HuH-7 (cell line): ENCODE results near the gene DNAH2.

Experiments
- DNase-seq: peaks from one replicate; pipeline ENCODE4 v3.0.0; 2011; ENCODE audit warnings: low spot score

DNAH2 gene

DNA sequence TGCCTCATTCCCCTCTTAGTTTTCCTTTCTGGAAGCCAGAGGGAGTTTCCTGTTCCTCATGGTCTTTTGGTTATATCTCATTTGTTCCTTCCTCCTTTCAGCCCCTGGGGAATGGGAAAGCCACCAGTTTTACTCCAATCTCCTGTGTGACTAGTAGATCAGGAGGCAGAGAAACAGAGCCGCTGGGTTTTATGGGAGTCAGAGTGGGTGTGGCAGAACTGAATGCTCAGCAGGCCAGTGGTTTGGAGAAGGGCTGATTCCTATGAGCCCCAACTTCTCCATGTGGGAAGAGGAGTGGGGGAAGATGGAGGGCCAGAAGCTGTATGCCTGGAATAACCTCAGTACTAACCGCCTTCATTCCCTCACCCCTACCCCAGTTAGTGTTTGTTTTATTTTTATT is 4.1 kb downstream of the DNAH2 start:
- no peak for DNase-seq

DNA sequence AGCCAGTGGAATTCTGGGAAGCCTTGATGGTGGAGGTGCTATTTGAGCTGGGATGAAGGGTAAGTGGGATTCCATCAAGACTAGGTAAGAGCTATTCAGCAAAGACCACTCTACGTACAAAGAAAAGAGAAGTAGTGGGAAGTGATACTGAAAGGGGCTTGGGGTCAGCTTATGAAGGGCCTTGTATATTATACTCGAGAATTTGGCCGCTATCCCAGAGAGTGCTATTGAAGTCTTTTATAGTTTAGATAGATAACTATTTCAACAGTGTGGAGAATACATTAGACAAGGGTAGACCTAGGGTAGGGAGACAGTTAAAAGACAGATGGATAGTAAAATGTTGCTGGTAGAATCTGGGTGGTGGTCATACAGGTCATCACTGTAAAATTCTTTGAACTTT is 10.3 kb downstream of the DNAH2 start:
- DNase-seq, result no peak

DNA sequence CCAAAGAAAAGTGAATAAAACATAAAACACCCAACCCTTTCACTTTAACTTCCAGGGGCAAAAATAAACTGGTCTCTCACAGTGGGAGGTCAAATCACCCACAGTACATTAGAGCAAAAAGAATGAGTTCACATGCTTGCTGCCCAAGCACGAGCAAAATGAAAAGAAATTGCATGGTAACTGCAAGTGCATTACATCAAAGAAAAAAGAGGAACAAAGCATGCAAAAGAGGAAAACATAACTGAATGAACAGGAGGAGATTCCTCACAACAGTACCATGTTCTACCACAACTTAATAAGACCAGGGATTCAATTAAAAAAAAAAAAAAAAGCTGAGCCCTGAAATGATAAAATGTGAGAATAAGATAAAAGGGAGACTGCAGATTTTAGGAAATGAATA is 12.3 kb downstream of the DNAH2 start:
- DNase-seq, result no peak

DNA sequence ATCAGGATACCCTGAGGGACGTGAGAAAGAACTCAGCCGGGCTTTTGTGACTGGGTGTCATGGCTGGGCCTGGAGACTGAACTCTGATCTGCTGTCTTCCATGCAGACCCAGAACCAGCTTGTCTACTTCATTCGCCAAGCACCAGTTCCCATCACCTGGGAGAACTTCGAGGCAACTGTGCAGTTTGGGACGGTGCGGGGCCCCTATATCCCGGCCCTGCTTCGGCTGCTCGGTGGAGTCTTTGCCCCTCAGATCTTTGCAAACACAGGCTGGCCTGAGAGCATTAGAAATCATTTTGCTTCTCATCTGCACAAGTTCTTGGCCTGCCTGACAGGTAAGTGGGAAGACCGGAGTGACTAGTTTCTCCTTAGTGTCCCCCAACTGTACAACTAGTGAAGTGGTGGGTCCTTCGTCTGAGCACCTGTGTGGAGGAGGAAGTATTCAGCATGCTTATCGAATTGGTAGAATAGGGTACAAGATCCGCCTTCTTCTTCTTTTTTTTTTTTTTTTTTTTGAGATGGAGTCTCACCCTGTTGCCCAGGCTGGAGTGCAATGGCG is 15.5 kb downstream of the DNAH2 start:
- DNase-seq, result no peak

DNA sequence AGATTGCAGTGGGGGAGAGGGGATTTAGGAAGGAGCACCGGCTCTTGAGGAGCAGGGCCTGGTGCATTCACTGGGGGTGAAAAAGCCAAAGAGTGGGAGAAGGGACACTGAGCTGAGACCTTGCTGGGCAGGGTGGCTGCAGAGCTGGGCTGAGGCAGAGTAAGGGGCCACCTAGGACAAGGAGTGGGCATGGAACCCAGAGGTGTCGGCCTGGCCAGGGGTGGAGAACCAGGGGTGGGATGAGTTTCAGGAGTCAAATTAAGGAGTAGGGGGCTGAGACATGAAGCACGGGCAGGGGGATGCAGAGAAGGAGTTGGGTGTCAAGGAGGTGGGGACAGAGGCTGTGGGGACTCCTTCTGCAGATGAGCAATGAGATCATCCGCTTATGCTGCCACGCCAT is 20.1 kb downstream of the DNAH2 start:
- no peak for DNase-seq

DNA sequence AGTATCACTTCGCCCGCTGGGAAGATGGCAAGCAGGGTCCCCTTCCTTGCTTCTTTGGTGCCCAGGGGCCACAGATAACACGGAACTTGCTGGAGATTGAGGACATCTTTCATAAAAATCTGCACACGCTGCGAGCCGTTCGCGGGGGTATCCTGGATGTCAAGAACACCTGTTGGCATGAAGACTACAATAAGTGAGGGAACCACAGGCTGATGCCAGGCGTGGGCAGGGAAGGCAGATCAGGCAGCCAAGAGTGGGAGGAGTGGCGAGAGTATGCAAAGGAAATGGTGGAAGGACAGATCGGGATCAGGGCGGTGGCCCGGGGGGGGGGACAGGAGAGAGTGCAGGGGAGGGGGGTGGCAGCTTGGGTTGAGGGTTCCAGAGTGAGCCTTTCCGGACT is 22.2 kb downstream of the DNAH2 start:
- no peak for DNase-seq

DNA sequence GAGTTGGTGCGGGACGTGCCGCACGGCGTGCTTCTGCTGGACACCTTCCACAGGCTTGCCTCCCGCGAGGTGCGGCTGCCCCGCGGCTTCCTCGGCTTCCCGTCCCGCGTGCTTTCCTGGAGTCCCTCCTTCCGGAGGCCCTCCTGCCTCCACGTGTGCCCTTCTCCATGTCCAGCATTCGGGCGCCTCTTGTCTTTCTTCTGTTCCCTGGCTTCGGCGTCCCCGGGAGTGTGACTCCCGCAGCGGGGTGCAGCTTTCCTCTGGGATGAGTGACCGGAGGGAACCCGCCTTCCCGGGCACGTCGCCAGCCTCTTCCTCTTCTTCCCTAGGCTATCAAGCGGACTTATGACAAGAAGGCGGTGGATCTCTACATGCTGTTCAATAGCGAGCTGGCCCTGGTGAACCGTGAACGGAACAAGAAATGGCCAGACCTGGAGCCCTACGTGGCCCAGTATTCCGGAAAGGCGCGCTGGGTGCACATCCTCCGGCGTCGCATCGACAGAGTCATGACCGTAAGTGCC is 23.0 kb downstream of the DNAH2 start:
- no peak for DNase-seq

DNA sequence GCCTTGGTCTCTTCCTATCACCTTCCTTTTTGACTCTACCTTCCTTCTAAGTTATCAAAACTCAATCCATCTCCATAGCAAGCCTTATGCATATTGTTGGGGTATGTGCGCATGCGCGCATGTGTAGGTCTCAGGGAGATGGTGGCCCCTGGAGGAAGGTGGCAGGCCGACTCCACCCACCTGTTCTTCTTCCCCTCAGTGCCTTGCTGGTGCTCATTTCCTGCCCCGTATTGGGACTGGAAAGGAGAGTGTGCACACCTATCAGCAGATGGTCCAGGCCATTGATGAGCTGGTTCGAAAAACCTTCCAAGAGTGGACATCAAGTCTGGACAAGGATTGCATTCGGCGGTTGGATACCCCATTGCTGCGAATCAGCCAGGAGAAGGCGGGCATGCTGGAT is 25.2 kb downstream of the DNAH2 start:
- no peak for DNase-seq

DNA sequence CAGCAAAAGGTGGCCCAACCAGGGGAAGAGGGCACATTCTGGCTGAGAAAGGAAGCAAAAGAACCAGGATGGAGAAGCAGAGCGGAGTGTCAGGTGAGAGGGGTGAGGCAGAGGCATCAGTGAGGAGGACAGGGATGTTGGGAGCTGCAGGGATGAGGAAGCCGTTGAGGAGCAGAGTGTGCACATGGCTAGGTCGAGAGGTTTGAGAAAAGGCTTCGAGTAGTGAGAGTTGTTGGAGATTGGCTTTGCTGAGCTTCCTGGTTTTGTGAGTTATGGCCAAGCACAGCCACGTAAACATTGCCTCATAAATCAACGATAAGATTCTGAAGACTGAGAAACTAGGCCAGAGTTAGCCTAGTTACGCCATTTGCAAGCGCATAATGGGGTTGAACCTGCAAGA is 26.9 kb downstream of the DNAH2 start:
- DNase-seq, result peak; percentile 25

DNA sequence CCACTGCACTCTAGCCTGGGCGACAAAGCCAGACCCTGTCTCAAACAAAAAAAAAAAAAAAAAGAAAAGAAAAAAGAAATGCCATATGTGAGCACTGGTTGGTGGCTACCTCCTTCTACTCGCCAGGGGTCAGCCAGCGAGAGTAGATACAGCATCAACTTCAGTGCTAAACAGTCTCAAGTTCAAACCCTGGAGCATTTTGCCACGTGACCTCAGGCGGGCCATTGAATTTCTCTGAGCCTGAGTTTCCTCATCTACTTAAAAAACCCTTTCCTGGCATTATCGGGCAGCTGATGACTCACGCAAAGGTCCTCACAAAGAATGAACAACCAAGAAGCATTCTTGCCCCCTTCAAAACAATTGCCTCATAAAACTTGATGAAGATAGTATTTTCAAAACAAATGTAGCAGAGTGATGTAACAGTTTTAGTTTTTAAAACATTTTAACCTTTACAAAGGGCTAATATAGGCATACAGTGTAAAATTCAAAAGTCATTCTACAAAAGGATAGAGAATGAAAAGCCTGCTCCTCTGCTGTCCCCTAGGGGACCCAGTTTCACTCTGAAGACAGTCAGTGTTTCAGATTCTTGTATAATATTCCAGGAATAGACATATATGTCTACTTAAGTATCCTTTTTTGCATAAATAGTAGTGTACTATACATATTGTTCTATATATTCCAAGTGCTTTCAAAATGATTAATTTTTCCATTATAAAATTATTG is 28.4 kb downstream of the DNAH2 start:
- DNase-seq, result peak; percentile 44

DNA sequence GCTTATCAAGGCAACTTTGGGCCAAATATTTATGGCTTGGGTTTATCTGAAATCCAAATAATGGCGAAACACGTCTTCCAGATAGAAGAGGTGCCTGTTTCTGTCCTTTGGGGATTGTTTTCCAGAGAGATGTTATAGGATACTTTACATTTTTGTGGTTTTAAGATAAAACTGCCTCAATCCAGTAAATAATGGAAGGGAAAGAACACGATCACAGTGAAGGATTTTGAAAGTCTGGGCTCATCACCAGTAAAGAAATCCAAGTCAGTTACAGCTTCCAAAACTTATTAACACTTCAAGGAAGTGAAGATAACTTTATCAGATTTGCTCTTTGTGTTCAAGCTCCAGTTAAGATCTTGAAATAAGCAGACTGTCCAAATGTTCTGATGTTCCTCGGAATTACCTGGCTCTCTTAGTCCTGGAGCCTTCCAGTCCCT is 30.1 kb downstream of the DNAH2 start:
- peak; percentile 20 for DNase-seq

DNA sequence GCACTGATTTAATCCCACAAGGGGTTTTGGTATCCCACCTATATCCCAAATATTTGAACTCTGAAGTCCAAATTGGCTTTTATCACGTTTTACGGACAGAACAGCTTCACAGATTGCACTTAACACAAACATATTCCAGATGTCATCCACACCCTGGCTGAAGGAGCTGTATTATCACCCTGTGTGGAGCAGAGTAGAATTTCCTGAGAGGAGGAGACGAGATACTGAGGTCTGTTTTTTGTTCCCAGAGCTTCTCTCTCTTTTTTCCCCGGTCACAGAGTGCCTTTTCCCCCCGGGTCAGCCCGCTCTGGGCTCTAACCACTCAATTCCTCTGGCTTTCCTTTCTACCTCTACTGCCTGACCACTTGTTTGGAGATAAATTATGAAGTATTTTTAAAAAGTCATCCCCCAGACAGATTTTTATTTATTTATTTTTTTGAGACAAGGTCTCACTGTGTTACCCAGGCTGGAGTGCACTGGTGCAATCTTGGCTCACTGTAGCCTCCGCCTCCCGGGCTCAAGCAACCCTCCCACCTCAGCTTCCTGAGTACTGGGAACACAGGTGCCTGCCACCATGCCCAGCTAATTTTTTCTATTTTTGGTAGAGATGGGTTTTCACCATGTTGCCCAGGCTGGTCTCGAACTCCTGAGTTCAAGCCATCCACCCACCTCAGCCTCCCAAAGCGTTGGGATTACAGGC is 30.7 kb downstream of the DNAH2 start:
- peak; percentile 18 for DNase-seq

DNA sequence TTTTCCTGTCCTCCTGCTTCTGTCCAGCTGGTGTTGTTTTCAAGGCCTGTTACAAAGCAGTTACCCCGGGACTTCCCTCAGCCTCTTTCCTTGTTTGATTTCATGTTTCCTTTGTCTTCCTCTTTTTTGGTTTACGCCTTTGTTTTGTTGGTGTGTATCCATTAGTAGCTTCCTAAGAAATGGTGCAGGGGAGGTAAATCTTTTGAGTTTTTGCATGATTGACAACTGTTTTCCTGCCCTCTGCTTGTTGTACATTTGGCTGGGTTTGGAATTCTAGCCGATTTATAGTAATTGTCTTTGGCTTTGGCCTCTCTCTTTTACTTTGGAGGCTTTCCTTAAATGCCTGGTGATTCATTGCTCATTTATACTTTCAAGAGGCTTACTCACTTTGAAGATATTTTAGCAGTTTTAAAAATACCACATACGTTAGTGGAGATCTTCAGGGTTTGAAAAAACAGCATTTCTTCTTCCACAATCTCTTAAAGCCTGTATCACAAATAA is 32.8 kb downstream of the DNAH2 start:
- DNase-seq, result no peak

DNA sequence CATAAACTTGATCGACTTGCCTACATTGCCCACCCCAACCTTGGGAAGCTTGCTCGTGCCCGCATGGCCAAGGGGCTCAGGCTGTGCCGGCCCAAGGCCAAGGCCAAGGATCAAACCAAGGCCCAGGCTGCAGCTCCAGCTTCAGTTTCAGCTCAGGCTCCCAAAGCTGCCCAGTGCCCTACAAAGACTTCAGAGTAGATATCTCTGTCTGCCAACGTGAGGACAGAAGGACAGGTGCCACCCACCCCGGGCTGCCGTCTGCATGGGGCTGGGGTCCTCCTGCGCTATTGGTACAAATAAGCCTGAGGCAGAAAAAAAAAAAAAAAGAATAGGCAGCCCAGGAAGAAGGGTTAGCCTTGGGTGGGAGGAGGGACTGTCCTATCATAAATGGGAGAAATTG is 37.1 kb downstream of the DNAH2 start:
- no peak for DNase-seq

DNA sequence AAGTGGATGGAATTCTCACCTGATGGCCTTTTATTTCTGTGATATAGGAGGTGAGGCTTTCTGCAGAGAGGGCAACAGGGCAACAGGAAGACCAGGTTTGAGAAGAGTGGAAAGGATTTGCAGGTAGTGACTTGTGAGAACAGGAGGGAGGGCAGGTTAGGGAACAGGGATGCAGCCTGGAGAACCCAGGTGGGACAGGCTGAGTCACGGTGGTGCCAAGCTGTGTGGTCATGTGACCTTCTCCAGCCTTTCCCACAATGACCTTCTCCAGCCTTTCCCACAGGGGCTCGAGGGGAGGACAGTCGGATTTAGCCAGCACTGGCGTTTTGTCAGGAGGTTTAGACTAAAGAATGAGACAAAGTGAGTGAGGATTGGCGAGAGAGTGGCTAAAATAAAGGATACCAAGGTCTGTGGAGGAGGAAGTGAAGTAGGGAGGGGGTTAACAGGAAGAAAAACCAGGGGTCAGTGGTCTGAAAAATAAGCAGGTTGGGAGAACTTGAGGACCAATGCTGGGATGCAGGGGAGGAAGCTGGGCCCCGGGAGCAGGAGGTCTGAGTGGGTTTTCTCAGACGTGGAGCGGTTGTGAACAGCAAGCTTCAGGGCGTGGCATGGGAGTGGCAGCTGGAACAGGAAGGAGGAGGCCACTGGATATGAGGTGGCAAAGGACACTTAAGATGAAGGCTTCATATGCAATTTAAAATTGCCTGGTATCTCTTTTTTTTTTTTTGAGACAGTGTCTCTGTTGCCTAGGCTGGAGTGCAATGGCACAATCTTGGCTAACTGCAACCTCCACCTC is 37.7 kb downstream of the DNAH2 start:
- no peak for DNase-seq

DNA sequence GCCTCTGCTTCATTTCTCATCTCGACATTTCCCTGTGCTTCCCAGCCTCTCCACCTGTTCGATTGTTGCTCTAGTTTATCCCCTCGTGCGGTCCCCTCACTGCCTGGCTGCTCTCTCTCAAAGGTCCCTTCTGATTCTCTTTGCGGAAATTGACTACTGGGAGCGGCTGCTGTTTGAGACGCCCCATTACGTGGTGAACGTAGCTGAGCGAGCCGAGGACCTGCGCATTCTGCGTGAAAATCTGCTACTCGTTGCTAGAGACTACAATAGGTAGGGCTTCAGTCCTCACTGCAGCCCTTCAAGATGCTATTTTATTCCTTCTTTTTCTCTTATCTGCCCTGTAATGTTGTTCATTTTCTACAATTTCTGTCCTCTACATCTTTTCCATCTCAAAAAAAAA is 39.4 kb downstream of the DNAH2 start:
- no peak for DNase-seq

DNA sequence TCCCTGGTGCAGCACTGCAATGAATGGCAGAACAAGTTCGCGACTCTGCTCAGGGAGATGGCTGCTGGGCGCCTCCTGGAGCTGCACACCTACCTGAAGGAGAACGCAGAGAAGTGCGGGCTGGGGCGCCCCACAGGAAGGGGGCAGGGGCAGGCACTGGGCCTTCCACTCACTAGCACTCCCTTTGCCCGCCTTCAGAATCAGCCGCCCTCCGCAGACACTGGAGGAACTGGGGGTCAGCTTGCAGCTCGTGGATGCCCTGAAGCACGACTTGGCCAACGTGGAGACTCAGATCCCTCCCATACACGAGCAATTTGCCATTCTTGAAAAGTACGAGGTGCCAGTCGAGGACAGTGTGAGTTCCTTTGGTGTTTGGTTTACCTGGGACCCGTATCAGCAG is 46.4 kb downstream of the DNAH2 start:
- DNase-seq, result no peak

DNA sequence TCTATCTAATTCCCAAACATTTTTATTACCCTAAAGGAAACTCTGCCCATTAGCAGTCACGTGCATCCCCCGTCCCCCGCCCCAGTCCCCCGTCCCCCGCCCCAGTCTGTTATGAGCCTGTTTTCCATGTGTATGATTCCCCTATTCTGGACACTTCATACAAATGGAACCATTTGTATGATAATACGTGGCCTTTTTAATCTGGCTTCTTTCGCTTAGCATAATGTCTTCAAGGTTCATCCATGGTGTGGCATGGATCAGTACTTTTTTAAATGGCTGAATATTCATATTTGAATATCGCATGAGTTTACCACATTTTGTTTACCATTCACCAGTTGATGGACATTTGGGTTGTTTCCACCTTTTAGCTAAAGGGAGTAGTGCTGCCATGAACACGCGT is 49.5 kb downstream of the DNAH2 start:
- DNase-seq, result no peak

DNA sequence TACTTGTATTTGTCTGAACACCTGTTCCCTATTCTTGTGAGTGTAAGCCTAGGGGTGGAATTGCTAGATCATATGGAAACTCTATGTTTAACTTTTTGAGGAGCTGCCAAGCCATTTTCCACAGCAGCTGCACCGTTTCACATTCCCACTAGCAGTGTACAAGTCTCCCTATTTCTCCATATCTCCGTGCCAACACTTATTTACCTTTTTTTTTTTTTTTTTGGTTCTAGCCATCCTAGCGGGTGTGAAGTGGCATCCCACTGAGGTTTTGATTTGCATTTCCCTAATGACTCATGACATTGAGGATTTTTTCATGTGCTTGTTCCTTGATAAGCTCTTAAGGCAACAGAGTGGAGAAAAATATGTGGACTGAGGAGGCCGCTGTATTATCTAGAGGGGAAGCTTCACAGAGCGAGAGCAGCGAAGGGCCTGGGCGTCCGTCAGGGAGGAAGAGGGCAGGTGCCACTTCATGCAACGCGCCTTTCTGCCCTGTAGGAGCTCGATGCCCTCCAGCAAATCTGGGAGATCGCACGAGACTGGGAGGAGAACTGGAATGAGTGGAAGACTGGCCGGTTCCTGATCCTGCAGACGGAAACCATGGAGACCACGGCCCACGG is 50.0 kb downstream of the DNAH2 start:
- no peak for DNase-seq

DNA sequence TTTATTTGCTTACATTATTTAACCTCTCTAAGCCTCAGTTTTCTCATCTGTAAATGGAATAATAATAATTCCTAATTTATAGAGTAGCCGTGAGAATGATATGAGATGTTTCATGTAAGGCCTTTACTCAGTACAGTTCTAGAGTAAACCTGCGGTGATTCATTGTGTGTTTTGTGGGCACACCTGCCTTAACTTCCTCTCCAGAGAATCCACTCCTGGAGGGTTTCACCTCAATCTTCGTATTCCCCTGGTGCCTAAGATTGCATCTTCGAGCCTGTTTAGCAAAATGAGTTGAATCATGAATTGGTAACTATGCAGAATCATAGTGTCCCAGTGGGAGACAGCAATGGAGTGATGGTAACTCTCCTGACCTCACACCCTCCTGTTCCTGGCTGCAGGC is 52.3 kb downstream of the DNAH2 start:
- no peak for DNase-seq

DNA sequence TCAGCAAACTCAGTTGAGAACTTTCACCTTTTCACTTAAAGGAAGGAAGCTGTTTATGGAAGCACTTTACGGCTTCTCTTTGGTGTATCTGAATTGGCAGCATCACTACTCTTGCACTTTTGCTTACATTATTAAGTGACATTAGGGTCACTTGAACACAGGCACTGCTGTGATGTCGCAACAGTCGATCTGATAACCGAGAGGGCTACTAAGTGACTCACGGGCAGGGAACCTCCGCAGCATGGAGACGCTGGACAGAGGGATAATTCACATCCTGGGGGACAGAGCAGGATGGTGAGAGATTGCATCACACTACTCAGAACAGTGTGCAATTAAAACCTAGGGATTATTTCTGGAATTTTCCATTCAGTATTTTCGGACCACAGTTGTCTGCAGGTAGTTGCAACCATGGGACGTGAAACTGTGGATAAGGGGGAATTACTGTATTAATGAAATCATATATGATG is 56.5 kb downstream of the DNAH2 start:
- DNase-seq, result peak; percentile 51

DNA sequence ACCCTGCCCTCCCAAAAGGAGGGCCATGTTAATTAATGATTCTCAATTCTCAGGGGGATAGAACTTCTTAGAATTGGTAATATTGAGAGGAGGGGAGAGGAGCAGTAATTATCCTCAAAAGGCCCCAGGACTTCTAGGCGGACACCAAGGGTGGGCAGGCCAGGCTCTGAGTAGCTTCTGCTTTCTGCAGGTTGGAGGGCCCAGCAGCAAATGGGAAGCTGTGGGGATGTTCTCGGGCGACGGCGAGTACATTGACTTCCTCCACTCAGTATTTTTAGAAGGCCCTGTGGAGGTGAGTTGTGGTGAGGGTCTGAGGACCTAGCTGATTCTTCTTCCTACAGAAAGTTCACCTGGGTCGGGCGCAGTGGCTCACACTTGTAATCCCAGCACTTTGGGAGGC is 57.5 kb downstream of the DNAH2 start:
- no peak for DNase-seq
